GM18499 (cell line): ENCODE measurements around the gene GMDS.

Experiments
- ATAC-seq: cut with Tn5 transposase; IDR thresholded peaks from one replicate; pipeline ENCODE4 v1.9.1; 2021; ENCODE audit warnings: moderate number of reproducible peaks; ENCODE audit not compliant: insufficient read depth, unreplicated experiment

The GMDS gene

DNA sequence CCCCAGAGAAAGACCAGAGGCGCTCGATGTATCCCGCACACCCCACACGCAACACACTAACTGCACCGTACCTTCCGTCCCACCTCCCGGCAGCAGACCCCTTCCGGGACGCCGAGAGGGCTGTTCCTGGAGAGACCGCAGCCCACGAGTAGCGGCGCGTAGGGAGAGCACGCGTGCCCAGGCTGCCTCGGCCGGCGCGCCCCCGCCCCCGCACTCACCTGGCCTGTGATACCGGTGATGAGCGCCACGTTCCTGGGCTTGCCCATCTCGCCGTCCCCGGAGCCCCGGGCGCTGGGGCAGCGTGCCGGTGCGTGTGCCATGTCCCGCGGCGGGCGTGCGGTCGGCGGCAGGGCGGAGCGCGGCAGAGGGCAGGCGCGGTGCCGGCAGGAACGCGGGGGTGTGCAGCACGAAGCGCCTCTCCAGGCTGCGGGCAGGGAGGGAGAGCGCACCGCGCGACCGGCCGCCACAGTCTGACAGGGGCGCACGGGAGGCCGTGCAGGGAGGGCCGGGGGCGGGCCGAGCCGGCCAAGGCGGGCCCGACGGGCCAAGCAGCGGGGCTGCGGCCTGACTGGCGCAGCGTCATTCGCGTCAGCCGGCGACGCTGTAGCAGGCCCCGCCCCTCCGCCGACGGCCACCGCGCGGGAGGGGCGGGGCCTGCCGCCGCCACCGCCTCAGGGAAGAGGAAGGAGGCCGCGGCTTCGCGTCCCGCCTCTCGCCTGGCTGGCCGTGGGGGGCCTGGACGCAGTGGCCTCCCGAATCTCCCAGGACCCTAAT, at the start of gene GMDS:
Gene GMDS, minus strand, starts transcription at position 503 of the 774 bp plus-strand sequence.
- ATAC-seq, result no peak

DNA sequence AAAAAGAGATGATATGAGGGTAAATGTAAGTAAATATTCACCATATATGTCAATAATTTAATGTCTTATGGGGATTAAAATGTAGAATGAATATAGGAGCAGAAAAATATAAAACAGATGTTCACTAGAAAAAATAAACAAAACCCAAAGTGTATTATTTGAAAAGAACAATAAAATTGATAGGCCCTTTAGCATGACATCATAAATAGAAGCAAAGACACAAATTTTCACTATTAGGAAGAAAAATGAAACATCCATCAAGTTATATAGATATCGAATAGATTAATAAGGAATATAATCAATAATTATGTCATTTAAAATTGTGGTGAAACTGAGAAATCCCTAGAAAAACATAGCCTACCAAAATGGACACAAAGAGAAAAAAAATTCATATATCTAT, 40.1 kb upstream of the GMDS start:
- ATAC-seq, result no peak

DNA sequence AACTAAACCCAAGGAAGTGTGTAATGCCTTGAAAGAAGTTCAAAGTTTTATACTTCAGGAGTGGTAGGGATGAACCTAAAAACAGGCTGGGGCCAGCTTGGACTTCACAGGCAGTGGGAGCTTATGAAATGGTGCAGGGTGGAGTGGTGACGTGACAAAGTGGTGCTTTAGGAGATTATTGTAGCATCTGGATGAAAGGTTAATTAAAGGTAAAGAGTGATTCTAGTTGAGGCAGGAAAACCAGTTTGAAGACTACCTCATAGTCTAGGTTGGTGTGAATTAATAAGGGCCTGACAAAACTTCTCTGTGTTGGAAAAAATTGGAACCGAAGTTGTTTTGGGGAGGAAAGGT, 30.5 kb upstream of the GMDS start:
- ATAC-seq, result no peak

DNA sequence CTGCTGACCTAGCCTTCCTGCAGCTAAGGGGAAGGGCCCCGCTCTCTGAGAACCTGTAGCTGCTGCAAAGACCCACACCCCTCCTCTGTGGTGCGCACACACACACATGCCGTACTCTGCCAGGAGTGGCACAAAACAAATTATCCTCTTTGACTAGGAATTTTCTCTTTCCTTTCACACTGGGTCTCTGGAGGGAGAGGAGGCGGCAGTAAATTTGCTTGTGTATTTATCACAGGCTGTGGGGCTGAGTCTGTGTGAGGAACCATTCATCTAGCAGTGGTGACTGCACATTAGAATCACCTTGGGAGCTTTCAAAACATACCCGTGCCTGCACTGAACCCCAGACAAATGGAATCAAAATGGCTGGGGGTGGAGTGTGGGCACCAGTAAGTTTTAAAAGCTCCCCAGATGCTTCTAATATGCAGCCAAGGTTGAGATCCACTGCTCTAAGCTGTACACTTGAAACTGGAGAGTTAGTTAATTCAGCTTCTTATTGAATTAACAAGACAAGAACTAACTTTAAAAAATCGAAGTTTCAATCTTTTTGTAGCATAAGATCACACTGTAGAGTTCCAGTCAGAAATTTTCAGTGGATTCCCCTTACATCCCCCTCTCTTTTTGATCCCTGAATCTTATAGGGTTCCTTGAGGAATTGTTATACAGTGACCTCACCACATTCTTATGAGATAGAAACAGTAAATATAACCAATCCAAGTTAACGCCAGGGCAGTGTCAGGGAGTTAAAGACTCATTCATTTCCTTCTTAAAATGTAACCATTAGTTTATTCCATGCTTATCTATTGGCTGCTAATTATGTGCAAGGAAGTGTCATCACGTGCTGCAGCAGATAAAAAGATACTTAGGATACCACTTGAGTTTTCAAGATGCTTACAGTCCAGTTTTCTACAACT, 29.8 kb upstream of the GMDS start:
- ATAC-seq, result no peak

DNA sequence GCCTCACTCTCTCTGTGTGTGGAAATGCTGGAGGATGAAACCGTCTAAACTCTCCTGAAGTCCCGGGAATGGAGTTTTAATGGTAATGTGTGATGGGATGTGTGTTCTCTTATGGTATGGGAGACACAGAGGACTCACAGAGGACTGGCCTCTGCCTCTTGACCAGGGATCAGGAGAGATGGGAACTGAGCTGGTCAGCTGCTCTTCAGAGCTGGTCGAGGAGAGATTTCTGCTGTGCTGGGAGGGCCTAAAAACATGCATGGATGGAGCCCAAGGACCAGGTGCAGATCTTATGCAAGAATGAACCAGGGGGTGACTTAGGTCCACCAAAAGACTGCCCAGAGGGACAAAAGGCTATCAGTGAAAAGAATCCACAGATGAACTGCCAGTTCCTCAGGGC, 27.3 kb upstream of the GMDS start:
- no peak for ATAC-seq

DNA sequence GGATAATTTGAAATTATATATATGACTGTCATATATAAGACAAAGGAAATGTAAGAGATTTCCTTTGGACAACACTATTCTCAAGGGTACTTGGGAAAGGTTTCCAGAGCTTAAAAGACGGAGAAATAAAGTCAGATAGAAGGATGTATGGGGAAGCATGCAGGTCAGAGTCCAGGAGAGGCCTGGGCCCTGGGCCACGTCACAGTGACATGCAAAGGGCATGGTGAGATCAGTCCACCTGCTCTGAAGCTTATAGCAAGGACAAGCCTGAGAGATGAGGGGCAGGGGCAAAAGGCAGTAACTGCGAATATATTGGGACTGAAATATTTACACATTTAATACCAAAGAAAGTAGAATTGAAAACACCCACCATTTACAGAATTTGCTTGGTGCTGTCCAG, 24.6 kb upstream of the GMDS start:
- ATAC-seq, result no peak

DNA sequence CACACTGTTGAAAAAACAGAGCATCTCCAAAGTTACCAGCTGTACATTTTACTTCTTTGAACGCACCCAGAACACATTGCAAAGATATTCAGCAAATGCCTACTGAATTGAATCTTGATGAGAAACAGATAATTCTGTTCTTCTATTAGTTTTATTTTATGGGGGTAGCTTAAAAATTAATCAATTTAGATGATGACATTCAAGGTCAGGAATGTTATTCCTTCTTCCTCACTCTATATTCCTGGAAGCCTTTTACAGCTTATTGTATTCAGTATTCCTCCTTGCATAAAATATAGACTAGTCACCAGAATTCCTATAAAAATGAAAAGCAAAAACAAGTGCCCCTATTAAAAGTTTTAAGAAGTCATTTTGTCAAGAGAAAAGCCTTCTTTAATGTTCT, 21.4 kb upstream of the GMDS start:
- ATAC-seq, result no peak

DNA sequence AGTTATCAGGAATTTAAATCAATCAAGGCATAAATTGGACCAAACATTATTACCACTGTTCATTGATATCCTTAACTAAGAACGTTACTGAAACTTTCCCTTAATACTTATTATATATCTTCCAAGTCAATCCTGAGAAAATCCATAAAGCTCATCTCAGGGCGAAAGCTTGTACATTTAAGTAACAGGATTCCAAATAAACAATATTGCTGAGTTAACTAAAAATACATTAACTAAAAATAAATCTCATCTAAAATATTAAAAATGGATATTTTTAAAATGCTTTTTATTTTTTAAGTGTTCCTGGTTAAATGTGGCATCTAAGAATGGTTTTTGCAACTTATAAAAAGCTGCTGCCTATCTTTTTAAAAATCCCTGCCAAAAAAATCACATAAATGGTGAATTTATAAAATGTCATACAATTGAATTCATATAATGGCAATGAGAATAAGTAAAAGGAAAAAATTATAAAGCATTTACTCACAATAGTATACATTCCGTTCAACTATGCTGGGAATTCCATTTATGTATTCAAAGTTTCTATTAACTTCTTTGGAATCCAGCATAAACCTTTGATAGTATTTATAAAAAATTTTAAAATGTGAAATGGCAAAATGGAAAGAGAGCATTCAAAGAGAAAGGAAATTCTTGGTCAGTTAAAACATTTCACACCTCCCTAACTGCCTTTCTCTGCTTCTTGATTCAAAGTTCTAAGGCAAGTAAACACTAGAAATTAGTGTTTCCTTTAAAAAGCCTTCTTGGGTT, 20.8 kb upstream of the GMDS start:
- ATAC-seq, result no peak

DNA sequence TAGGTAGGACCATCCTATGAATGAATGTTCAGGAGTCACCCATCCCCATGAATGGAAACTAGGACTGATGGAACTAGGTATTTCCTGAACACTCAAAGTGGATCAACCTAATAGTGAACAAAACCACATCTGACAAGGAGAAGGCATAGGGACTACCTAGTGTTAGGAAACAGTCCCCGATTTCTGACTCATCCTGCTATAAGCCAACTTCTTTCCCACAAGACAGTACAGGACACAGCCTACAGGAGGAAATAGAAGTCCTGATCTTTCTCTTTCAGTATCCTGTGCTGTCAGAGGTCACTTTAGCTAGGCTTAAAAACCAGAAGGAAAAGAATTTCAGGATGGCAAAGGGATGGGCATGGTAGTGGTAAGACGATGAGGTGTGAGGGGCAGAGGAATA, 19.5 kb upstream of the GMDS start:
- ATAC-seq, result no peak

DNA sequence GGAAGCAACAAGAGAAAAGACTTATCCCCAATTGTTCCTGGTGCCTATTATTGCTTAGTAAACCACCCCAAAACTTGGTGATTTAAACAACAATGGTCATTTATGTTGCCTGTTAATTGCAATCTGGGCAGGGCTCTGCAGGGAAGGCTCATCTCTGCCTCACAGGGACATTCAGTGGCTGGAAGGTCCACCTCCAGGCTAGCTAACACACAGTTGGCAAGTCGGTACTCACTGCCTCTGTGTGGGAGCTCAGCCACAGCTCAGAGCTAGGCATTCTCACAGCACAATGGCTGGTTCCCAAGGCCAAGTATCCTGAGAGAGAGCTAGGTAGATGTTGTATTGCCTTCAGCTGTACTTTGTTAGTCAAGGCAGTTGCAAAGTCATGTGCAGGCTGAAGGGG, 18.5 kb upstream of the GMDS start:
- ATAC-seq, result no peak

DNA sequence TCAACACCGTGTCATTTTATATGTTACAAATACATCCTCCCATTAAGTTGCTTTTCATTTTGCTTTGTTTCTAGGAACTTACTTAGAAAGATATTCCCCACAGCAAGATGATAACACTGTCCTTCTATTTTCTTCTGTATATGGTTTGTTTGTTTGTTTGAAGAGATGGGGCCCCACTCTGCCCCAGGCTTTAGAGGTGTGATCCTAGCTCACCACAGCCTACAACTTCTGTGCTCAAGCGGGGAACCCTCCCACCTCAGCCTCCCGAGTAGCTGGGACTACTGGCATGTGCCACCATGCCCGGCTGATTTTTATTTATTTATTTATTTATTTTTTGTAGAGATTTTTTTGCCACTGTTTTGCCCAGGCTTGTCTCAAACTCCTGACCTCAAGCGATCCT, 14.2 kb upstream of the GMDS start:
- ATAC-seq, result no peak

DNA sequence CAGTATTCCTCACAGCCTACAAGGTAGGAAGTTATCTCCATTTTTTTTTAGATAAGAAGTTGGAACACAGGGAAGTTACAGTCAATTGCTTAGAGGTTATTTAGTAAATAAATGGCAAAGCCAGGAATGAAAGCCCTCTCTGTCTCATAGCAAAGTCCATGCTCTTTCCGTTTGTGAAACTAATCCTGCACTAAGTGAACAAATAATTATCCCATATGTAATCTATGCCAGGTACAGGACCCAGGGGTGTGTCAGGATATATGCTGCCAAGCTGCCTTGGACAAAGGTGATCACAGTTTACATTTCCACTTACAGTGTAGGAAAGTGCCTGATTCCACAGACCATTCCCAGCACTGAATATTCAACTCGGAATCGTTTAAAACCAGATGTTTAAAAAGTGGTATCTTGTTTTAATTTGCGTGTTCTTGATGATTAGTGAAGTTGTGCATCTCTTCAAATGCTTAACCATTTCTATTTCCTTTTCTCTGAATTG, 13.6 kb upstream of the GMDS start:
- no peak for ATAC-seq

DNA sequence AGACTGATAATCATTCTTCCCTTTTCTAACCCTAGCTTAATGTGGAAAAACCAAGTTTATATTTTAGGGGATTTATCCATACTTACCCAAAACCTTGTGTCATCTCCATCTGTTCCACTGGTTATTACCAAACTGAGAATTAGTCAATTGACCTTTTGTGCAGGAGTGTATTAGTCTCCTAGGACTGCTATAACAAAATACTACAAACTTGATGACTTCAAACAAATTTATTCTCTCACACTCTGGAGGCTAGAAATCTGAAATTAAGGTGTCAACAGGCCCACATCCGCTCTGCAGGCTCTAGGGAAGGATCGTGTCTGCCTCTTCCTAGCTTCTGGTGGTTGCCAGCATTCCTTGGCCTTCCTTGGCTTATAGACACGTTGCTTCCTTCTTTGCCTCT, 12.7 kb upstream of the GMDS start:
- no peak for ATAC-seq

DNA sequence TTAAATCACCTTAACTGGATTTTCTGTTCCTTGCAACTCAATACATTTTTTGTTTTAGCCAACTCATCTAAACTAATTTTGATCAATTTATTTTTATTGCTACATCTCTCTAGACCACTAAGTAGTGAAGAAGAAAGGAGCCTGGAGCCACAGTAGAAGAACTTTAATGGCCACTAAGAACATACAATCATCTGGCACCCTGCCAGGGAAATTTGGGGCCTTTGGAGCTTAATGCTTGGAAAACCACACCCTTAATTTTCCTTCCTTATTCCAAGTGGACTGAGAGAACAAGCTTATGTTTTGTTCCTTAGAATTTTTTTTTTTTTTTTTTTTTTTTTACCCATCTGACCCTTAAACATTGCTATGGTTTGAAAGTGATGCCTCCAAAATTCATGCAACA, 12.0 kb upstream of the GMDS start:
- ATAC-seq, result no peak

DNA sequence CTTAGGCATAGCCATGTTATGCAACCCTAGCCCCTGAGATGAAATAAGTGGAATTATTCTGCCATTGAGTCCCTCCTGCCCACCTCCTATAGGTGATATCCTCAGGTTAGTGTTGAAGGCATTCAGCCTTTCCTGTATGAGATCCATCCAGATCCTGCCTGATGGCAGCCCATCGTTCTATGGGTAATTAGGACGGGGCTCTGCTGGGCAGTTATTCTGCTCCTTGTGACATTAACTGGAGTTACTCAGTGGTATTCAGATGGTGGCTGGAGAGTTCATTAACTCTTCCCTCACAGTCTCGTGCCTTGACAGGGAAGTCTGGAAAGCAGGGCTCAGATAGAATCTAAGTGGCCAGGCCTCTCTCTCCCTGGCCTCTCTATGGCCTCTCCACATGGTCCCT, 9.3 kb upstream of the GMDS start:
- ATAC-seq, result no peak

DNA sequence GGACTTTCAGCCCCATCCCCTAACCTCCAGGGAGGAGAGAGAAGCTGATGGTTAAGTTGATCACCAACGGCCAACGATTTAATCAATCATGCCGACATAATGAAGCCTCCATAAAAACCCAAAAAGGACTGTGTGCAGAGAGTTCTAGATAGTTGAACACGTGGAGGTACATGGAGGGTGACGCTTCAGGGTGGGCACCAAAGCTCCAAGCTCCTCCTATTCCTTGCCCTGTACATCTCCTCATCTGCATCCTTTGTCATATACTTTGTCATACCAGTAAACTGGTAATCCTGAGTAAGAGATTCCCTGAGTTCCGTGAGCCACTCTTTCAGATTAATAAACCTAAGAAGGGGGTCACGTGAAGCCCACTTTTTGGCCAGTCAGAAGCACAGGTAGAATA, 3.7 kb upstream of the GMDS start:
- no peak for ATAC-seq

DNA sequence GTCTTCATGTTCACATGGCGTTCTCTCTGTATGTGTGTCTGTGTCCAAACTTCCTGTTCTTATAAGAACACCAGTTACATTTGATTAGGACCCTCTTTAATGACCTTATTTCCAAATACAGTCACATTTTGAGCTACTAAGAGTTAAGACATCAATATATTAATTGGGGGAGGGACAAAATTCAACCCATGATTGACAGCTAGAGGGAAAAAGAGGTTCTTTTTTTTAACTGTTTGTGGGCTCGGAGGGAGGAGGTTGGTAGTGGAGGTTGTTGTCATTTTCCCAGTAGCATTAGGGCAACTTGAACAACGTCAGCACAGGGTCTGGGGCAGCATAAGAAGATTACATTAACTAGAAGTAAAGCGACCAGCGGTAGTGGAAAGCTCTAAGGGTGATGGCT, 2.3 kb upstream of the GMDS start:
- ATAC-seq, result no peak

DNA sequence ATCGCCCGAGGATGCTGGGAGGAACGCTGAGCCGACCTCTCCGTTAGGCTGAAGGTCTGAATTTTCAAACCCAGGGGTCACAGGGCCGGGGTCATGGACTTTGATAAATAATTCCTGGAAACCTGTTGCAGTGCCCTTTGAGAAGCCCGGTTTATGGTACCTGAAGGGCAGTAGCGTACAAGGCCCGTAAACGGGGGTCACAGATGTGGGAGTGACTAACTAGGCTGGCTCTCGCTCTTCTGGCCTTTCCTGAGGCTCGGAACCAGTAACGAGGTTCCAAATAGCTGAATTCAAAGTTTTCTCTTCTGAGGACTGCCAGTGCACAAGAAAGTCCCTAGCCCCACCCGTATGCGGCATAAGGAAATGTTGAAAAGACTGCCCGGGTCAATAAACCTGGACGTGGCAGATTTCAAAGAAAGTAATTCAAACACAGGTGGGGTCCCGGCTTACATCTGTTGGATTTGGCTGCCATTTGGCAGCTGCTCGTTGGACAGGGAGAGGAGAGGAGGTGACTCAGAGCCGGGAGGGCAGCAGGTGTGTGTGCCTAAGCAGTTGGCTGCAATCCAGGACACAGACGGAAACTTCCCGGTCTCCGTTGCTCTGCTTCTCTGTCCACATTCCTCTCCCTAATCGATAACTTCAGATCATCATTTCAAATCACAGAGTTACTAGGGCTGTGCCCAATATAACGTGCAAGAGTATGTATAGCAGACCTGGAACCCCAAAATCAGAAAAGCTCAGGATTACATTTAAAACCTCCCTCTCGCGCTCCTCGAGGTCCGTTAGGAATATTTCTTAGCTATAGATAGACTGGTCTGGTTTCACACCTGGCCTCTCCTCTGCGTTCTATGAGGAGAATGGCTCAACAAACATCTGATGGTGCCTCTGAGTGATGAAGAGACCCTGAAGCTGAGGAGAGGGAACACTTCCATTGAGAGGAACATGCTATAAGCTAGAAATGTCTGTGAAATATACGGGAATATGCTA, 765 bp upstream of the GMDS start:
- ATAC-seq, result no peak

DNA sequence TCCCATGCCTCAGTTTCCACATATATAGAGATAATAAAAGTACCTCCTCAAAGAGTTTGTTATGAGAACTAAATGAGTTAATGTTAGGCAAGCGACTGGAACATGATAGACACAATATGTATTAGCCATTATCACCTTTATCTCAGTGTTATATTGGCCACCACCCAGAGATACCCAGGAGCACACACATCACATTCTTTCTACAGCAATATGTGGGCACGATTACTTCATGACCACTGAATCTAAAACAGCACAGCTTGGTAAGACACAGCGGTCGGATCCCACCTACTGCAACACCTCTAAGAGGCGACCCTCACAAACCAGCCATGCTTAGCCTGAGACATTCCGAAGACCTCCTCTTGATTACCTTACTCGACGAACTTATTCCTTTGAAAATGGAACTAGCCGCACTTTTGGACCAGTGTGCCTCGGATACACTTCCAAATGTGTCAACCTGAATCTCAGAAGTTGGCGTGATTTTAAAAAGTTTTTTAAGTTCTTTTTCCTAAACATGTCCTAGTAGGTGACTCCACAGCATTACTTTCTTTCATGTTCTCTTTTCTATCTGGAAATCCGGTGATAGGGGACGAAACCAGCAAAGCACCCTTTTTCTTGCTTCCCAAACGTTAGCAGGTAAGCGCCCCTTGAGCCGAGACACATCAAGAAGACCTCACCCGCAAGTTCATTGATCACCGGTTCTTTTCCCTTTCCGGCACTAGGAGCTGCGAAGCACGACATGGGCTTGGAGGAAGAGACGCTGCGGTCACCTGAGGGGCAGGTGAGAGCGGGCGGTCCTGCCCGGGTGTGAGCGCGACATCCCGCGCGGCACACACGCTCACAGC, 923 bp downstream of the GMDS start:
- ATAC-seq, result no peak
